ENCODE data around the gene PCDHGA1. TPM values are rescaled to one million over a fixed set of nuclear protein-coding genes. Genes with fewer than 3 reads are reported as not detected.
"Not testable (repeated sequence)": the region's sequence is repeated elsewhere in the genome, so short reads cannot be mapped to it uniquely, and the experiment has no call there.

PCDHGA1 gene
- total RNA-seq, 1 donor from 2014 or later = 0.48 TPM

- DNase-seq (ENCODE audit: low spot score) = peak; percentile 72
These were observed 79.4 kb downstream of the PCDHGA1 start for GRCh38 chr5:141409598-141410306.

- DNase-seq (ENCODE audit: low spot score) = no peak
These were observed 81.3 kb downstream of the PCDHGA1 start for GRCh38 chr5:141411575-141411974.

GRCh38 chr5:141412854-141413539 is 82.7 kb downstream of the PCDHGA1 start, which contains the start of gene PCDHGA10:
Gene PCDHGA10, plus strand, starts transcription at chr5:141412987. Its CDS starts 189 bp downstream, at chr5:141413176.
- DNase-seq (ENCODE audit: low spot score) = no peak

DNA sequence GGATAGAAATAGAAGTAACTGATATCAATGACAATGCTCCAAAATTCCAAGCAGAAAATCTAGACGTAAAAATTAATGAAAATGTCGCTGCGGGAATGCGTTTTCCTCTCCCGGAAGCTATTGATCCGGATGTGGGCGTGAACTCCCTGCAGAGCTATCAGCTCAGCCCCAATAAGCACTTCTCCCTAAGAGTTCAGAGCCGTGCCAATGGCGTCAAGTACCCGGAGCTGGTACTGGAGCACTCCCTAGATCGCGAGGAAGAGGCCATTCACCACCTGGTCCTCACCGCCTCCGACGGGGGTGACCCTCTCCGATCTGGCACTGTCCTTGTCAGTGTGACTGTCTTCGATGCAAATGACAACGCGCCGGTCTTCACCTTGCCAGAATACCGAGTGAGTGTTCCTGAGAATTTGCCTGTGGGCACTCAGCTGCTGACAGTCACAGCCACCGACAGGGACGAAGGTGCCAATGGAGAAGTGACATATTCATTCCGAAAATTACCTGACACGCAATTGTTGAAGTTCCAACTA is 83.3 kb downstream of the PCDHGA1 start:
- peak; percentile 87 for DNase-seq (ENCODE audit: low spot score)

- DNase-seq (ENCODE audit: low spot score) = peak; percentile 60
These were observed 84.4 kb downstream of the PCDHGA1 start for GRCh38 chr5:141414548-141415274.

- not testable (repeated sequence) for DNase-seq (ENCODE audit: low spot score)
These were observed 84.9 kb downstream of the PCDHGA1 start for GRCh38 chr5:141415275-141415618.

DNA sequence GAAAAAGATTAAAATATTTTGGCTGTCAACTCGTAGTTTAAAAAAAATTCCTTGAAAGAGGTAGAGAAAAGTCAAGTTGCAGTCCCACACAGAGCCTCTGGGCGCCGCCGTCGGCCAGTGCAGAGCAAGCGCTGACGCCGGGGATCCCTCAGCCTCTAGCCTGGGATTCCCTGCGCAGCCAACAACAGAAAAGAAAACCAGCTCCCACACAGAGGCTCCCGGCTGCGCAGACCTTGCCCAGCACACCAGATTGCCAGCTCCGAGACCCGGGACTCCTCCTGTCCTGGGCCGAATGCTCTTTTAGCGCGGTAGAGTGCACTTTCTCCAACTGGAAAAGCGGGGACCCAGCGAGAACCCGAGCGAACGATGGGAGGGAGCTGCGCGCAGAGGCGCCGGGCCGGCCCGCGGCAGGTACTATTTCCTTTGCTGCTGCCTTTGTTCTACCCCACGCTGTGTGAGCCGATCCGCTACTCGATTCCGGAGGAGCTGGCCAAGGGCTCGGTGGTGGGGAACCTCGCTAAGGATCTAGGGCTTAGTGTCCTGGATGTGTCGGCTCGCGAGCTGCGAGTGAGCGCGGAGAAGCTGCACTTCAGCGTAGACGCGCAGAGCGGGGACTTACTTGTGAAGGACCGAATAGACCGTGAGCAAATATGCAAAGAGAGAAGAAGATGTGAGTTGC is 87.3 kb downstream of the PCDHGA1 start, which contains the start of gene PCDHGB7:
PCDHGB7 (plus strand) TSS at position 184 of the 679 bp plus-strand sequence; CDS start at position 367, 183 bp downstream.
- peak; percentile 87 for DNase-seq (ENCODE audit: low spot score)

- no peak for DNase-seq (ENCODE audit: low spot score)
These were observed 89.0 kb downstream of the PCDHGA1 start for GRCh38 chr5:141419074-141419880.

GRCh38 chr5:141420855-141421488 is 90.7 kb downstream of the PCDHGA1 start, which contains the start of gene PCDHGA11:
Gene PCDHGA11, plus strand, starts transcription at chr5:141421051. Its CDS starts 177 bp downstream, at chr5:141421228.
- DNase-seq (ENCODE audit: low spot score) = no peak

GRCh38 chr5:141421489-141421855 is 91.2 kb downstream of the PCDHGA1 start:
- no peak for DNase-seq (ENCODE audit: low spot score)

DNA sequence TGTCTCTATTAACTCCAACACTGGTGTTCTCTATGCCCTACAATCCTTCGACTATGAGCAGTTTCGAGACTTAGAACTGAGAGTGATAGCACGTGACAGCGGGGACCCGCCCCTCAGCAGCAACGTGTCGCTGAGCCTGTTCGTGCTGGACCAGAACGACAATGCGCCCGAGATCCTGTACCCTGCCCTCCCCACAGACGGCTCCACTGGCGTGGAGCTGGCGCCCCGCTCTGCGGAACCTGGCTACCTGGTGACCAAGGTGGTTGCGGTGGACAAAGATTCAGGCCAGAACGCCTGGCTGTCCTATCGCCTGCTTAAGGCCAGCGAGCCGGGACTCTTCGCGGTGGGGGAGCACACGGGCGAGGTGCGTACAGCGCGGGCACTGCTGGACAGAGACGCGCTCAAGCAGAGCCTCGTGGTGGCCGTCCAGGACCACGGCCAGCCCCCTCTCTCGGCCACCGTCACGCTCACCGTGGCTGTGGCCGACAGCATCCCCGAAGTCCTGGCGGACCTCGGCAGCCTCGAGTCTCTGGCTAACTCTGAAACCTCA is 92.5 kb downstream of the PCDHGA1 start:
- DNase-seq (ENCODE audit: low spot score) = no peak

DNA sequence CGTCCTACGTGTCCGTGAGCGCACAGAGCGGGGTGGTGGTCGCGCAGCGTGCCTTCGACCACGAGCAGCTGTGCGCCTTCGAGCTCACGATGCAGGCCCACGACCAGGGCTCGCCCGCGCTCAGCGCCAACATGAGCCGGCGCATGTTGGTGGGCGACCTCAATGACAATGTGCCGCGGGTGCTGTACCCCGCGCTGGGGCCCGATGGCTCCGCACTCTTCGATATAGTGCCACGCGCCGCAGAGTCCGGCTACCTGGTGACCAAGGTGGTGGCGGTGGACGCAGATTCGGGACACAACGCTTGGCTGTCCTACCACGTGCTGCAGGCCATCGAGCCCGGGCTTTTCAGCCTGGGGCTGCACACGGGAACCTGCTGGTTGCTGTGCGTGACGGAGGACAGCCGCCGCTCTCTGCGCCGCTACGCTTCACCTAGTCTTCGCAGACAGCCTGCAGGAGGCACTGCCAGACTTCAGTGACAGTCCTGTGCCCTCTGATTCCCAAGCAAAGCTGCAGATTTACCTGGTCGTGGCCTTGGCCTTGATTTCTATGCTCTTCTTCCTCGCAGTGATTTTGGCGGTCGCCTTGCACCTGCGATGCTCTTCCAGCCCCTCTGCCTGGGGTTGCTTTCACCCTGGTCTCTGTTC is 97.6 kb downstream of the PCDHGA1 start:
- no peak for DNase-seq (ENCODE audit: low spot score)

DNA sequence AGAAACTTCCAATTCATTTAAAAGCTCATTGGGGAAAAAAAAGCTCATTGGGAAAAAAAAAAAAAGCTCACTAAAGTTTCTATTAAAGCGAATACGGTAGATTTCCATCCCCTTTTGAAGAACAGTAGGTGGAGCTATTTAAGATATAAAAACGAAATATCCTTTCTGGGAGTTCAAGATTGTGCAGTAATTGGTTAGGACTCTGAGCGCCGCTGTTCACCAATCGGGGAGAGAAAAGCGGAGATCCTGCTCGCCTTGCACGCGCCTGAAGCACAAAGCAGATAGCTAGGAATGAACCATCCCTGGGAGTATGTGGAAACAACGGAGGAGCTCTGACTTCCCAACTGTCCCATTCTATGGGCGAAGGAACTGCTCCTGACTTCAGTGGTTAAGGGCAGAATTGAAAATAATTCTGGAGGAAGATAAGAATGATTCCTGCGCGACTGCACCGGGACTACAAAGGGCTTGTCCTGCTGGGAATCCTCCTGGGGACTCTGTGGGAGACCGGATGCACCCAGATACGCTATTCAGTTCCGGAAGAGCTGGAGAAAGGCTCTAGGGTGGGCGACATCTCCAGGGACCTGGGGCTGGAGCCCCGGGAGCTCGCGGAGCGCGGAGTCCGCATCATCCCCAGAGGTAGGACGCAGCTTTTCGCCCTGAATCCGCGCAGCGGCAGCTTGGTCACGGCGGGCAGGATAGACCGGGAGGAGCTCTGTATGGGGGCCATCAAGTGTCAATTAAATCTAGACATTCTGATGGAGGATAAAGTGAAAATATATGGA is 100.2 kb downstream of the PCDHGA1 start, which contains the start of gene PCDHGA12:
PCDHGA12 (plus strand) TSS at position 176 of the 782 bp plus-strand sequence; CDS start at position 429, 253 bp downstream.
- DNase-seq (ENCODE audit: low spot score) = no peak

- no peak for DNase-seq (ENCODE audit: low spot score)
These were observed 101.0 kb downstream of the PCDHGA1 start for GRCh38 chr5:141431286-141431685.

GRCh38 chr5:141432308-141432707 is 102.0 kb downstream of the PCDHGA1 start:
- DNase-seq (ENCODE audit: low spot score) = not testable (repeated sequence)

DNA sequence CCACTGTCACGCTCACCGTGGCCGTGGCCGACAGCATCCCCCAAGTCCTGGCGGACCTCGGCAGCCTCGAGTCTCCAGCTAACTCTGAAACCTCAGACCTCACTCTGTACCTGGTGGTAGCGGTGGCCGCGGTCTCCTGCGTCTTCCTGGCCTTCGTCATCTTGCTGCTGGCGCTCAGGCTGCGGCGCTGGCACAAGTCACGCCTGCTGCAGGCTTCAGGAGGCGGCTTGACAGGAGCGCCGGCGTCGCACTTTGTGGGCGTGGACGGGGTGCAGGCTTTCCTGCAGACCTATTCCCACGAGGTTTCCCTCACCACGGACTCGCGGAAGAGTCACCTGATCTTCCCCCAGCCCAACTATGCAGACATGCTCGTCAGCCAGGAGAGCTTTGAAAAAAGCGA is 102.4 kb downstream of the PCDHGA1 start:
- DNase-seq (ENCODE audit: low spot score) = not testable (repeated sequence)

DNA sequence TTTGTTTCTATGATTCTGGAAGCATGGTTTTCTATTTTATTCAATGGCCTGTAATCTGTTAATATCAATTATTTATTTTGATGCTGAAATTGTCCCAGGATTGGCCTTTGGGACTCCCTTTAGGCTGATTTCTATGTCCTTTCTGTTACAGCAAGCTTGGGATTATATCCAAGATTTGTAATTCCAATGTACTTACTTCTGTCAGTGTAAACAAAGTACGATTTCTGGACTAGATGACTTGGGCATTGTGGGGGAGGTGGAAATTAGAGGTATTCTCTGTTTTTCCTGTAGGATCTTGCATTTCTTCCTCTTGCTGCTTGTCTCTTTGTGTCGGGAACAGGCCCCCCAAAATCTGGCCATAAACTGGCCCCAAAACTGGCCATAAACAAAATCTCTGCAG is 103.7 kb downstream of the PCDHGA1 start:
- DNase-seq (ENCODE audit: low spot score) = no peak

- DNase-seq (ENCODE audit: low spot score) = no peak
These were observed 106.9 kb downstream of the PCDHGA1 start for GRCh38 chr5:141437221-141437620.

All from mesenteric fat pad (tissue), 1 donor.